ENCODE data around the gene PAH.
A peak's percentile ranks its signal among the peaks of the same experiment; 100 is the strongest.

PAH gene

DNA sequence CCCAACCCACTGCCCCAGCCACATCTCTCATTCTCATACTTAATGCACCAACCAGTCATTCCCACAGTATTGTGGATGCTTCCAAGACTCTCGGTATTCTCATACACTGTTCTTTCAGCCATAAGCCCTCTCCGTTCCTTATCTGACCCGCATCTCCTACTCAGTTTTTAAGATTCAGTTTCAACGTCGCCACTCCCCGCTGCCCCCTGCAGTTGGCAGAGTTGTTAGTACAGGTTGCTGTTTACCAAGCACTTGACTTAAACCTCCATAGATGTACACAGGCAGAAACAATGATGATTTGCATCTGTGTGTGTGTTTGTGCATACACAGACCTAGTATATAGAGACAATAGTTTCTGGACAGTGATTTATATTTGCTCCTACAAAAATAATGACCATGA is 40.2 kb downstream of the PAH start:
- Histone ChIP-seq H3K36me3 (replicated peaks; ENCODE audit: low read depth, low read length) (no peaks in the 10 kb centered on the region), H3K27ac (ENCODE audit: low read length) (no peak overlapping the region), H2AFZ (ENCODE audit: low read depth, low read length) (no peak overlapping the region), H3K27me3 (ENCODE audit: low read depth, low read length) (no peaks in the 10 kb centered on the region), H4K20me1 (ENCODE audit: insufficient read depth, low read length) (no peaks in the 10 kb centered on the region), H3K4me2 (ENCODE audit: low read length) (no peak overlapping the region), H3K4me3 (ENCODE audit: low read length) (no peak overlapping the region), H3K9ac (ENCODE audit: low read length) (no peak overlapping the region), H3K4me1 (ENCODE audit: low read length) (peaks cover 14% of the 10 kb centered on the region), H3K9me3 (ENCODE audit: insufficient read depth, low read length) (no peaks in the 10 kb centered on the region), H3K79me2 (ENCODE audit: low read length) (no peaks in the 10 kb centered on the region)
- TF ChIP-seq EZH2phosphoT487 (IDR thresholded peaks at IDR 0.05; ENCODE audit: low read depth): no peak
- TF ChIP-seq, protein P1, sequence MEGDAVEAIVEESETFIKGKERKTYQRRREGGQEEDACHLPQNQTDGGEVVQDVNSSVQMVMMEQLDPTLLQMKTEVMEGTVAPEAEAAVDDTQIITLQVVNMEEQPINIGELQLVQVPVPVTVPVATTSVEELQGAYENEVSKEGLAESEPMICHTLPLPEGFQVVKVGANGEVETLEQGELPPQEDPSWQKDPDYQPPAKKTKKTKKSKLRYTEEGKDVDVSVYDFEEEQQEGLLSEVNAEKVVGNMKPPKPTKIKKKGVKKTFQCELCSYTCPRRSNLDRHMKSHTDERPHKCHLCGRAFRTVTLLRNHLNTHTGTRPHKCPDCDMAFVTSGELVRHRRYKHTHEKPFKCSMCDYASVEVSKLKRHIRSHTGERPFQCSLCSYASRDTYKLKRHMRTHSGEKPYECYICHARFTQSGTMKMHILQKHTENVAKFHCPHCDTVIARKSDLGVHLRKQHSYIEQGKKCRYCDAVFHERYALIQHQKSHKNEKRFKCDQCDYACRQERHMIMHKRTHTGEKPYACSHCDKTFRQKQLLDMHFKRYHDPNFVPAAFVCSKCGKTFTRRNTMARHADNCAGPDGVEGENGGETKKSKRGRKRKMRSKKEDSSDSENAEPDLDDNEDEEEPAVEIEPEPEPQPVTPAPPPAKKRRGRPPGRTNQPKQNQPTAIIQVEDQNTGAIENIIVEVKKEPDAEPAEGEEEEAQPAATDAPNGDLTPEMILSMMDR (IDR thresholded peaks at IDR 0.05; ENCODE audit: low read depth, low read length): peak; percentile 35

DNA sequence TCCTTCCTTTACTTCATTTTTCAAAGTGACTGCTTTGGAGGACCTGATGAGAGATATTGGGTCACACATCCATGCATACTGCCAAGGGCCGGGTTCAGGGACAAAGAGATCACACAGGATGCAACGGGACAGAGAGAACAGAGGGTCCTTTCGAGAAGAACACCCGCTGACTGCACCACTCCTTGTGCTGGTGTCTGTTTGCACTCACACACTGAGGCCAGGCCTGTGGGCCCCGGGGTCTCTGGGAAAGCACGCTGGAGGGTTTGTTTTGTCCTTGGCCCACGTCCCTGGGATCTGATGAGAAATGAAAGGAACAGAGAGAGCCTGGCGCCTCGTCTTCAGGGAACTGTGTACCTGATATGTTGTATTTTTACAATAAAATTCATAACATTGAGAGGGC is 42.2 kb downstream of the PAH start:
- no peak overlapping the region for H3K4me2 ChIP-seq (ENCODE audit: low read length)
- H3K36me3 ChIP-seq (replicated peaks; ENCODE audit: low read depth, low read length): no peaks in the 10 kb centered on the region
- TF ChIP-seq, protein P1 (IDR thresholded peaks at IDR 0.05; ENCODE audit: low read depth, low read length): no peak
- TF ChIP-seq EZH2phosphoT487 (IDR thresholded peaks at IDR 0.05; ENCODE audit: low read depth): no peak
- H3K9ac ChIP-seq (ENCODE audit: low read length): no peak overlapping the region
- no peaks in the 10 kb centered on the region for H3K27me3 ChIP-seq (ENCODE audit: low read depth, low read length)
- H3K9me3 ChIP-seq (ENCODE audit: insufficient read depth, low read length): no peaks in the 10 kb centered on the region
- H2AFZ ChIP-seq (ENCODE audit: low read depth, low read length): no peak overlapping the region
- no peaks in the 10 kb centered on the region for H4K20me1 ChIP-seq (ENCODE audit: insufficient read depth, low read length)
- H3K4me1 ChIP-seq (ENCODE audit: low read length): peaks cover 10% of the 10 kb centered on the region
- no peak overlapping the region for H3K27ac ChIP-seq (ENCODE audit: low read length)
- no peaks in the 10 kb centered on the region for H3K79me2 ChIP-seq (ENCODE audit: low read length)
- H3K4me3 ChIP-seq (ENCODE audit: low read length): no peak overlapping the region

DNA sequence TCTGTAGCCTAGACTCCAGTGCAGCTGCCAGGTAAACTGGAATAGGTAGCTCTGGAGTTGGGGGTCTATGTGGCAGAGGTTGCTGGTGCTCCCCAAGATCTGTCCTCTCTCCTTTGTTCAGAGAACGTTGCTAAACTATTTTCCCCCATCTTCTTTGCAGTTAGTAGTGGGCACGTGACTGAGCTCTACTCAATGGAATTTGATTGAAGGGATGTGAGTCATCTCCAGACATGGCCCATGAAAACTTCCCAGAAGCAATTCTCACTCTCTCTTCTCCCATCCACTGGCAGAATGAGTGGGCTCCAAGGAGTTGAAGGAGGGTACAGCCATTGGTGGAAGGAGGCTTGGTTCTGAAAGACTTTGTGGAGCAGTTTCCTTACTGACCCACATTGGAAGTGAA is 44.0 kb downstream of the PAH start:
- Histone ChIP-seq H2AFZ (ENCODE audit: low read depth, low read length) (no peak overlapping the region), H3K9ac (ENCODE audit: low read length) (no peak overlapping the region), H3K27ac (ENCODE audit: low read length) (no peak overlapping the region), H3K36me3 (replicated peaks; ENCODE audit: low read depth, low read length) (no peaks in the 10 kb centered on the region), H3K4me1 (ENCODE audit: low read length) (no peaks in the 10 kb centered on the region), H3K79me2 (ENCODE audit: low read length) (no peaks in the 10 kb centered on the region), H4K20me1 (ENCODE audit: insufficient read depth, low read length) (no peaks in the 10 kb centered on the region), H3K27me3 (ENCODE audit: low read depth, low read length) (no peaks in the 10 kb centered on the region), H3K4me3 (ENCODE audit: low read length) (no peak overlapping the region), H3K4me2 (ENCODE audit: low read length) (no peak overlapping the region), H3K9me3 (ENCODE audit: insufficient read depth, low read length) (no peaks in the 10 kb centered on the region)
- no peak for TF ChIP-seq EZH2phosphoT487 (IDR thresholded peaks at IDR 0.05; ENCODE audit: low read depth)
- TF ChIP-seq, protein P1 (IDR thresholded peaks at IDR 0.05; ENCODE audit: low read depth, low read length): no peak

DNA sequence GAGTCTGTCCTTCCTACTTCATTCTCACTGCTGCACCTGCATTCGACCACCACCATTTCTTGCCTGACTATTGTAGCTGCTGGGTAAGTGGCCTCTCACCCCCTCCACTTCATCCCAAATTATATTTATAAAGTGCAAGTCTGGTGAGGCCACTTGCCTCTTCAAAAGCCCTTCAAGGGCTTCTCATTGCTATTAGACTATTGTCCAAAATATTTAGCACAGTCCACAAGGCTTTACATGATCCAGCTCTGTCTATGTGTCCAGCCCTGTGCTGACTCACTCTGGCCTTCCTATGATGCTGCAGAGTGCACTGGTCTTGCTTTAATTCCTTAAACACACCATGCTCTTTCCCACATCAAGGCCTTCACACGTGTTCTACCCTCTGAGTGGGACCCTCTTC is 46.0 kb downstream of the PAH start:
- Histone ChIP-seq H4K20me1 (ENCODE audit: insufficient read depth, low read length) (no peaks in the 10 kb centered on the region), H3K27ac (ENCODE audit: low read length) (no peak overlapping the region), H3K9me3 (ENCODE audit: insufficient read depth, low read length) (no peaks in the 10 kb centered on the region), H3K4me3 (ENCODE audit: low read length) (no peak overlapping the region), H3K9ac (ENCODE audit: low read length) (no peak overlapping the region), H3K27me3 (ENCODE audit: low read depth, low read length) (no peaks in the 10 kb centered on the region), H3K4me2 (ENCODE audit: low read length) (no peak overlapping the region), H3K36me3 (replicated peaks; ENCODE audit: low read depth, low read length) (no peaks in the 10 kb centered on the region), H2AFZ (ENCODE audit: low read depth, low read length) (no peak overlapping the region), H3K79me2 (ENCODE audit: low read length) (no peaks in the 10 kb centered on the region), H3K4me1 (ENCODE audit: low read length) (no peaks in the 10 kb centered on the region)
- no peak for TF ChIP-seq EZH2phosphoT487 (IDR thresholded peaks at IDR 0.05; ENCODE audit: low read depth)
- TF ChIP-seq, protein P1 (IDR thresholded peaks at IDR 0.05; ENCODE audit: low read depth, low read length): no peak

Data from OCI-LY3 (cell line).